VCaP (cell line): Measurements from ENCODE around the gene DGKI.

Source experiments
- H3K27ac ChIP-seq: fragments of 450-650 bp; 2 replicates; pipeline ENCODE4 v1.5.1; 2017
- TF ChIP-seq, protein P1 (sequence below): fragments of 450-650 bp; conservative IDR thresholded peaks from 2 replicates; pipeline ENCODE4 v1.5.1; 2017; ENCODE audit warnings: mild to moderate bottlenecking, moderate library complexity

DGKI gene

DNA sequence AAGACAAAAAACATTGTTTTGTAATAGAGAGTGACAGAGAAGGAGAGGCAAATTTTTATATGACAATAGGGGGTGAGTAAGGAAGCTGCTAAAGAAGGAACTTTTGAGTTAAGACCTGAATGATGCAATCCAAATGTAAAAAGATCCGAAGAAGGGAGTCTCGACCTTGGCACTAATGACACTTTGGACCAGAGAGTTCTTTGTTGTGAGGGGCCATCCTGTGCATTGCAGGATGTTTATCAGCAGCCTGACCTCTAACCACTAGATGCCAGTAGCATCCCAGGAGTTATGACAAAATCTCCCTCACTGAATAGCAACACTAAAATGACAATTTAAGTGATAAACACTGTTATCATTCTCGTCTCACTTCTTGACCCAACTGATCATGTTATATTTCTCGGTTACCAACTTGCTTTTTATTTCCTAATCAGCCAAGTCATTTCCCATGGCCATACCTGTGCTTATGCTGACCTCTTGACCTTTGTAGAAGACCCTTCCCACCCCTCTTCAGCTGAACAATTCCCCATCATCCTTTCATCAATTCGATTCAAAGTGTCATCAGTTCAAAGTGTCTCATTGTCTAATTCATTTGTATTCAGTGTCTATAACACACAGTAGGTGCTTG lies 30.0 kb downstream of the DGKI start:
- TF ChIP-seq, protein P1, sequence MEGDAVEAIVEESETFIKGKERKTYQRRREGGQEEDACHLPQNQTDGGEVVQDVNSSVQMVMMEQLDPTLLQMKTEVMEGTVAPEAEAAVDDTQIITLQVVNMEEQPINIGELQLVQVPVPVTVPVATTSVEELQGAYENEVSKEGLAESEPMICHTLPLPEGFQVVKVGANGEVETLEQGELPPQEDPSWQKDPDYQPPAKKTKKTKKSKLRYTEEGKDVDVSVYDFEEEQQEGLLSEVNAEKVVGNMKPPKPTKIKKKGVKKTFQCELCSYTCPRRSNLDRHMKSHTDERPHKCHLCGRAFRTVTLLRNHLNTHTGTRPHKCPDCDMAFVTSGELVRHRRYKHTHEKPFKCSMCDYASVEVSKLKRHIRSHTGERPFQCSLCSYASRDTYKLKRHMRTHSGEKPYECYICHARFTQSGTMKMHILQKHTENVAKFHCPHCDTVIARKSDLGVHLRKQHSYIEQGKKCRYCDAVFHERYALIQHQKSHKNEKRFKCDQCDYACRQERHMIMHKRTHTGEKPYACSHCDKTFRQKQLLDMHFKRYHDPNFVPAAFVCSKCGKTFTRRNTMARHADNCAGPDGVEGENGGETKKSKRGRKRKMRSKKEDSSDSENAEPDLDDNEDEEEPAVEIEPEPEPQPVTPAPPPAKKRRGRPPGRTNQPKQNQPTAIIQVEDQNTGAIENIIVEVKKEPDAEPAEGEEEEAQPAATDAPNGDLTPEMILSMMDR, result peak; percentile 49
- no peak overlapping the region for H3K27ac ChIP-seq

DNA sequence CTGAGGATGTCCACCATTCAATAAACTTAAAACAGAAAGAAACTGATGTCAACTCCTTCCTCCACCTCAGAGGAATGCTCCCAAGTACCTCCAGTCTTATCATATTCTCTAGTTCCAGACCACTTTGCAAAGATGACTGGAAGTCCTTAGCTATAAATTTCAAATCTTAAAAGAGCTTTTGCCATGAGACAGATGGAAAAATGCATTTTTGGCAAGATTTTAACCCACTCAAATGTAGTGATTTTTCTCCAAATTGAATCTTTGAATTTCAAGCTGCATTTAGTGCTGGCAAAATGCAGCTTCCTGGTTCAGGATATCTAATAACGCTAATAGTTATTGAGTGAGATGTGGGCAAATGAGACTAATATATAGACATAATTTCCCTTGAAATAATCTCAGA lies 33.2 kb downstream of the DGKI start:
- H3K27ac ChIP-seq, result no peak overlapping the region
- TF ChIP-seq, protein P1, result no peak

DNA sequence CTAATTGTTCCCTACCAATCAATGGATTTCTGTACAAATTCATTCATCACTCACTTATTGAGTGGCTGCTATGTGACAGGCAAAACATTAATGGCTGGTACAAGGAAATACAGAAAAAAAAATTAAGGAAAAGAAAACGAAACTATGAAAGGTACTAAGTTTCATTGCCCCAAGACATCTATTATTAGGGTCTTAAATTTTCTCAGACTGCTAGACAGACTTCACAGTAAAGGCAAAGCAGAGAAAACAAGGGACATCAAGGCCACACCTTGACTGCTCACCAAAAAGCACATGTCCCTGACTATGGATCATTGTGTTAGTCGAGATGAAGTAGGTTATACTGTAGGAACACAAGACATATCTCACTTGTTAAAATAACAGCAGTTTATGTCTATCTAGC lies 36.5 kb downstream of the DGKI start:
- no peak overlapping the region for H3K27ac ChIP-seq
- TF ChIP-seq, protein P1, result no peak

DNA sequence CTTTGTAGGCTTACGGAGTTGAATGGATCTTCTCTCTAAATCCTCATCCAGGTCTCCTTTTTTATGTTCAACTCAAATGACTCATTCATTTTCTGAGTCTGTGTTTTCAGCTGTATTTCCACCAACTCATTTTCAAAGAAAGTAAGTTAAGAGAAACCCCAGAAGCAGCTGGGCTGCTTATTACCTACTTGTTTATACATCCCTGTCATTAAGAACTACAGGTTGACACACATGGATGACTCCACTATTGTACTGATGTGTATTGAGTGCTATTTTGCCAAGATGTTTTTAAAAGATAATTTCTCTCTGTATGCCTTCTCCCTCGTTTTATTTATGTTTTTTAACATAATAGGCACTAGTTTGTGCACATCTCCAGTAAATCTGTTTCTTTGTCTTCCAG lies 41.9 kb downstream of the DGKI start:
- TF ChIP-seq, protein P1, result no peak
- H3K27ac ChIP-seq, result no peak overlapping the region

DNA sequence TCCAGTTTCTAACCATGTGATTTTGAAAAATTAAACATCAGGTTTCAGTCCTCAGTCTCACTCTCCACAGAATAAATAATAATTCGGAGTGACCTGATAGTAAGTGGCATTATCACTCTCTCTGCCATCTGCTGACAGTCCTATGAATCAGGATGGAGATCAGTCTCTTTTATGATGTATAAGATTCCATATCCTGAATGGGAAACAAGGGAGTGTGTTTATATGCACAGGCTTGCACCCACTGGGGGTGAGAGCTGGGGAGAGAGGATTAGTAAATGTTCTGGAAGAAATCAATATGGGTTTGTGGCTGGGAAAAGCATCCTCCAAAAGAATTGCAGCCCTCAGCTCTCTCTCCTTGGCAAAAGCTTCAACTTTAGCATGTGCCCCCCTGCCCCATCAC lies 45.3 kb downstream of the DGKI start:
- TF ChIP-seq, protein P1, result no peak
- H3K27ac ChIP-seq, result no peak overlapping the region

DNA sequence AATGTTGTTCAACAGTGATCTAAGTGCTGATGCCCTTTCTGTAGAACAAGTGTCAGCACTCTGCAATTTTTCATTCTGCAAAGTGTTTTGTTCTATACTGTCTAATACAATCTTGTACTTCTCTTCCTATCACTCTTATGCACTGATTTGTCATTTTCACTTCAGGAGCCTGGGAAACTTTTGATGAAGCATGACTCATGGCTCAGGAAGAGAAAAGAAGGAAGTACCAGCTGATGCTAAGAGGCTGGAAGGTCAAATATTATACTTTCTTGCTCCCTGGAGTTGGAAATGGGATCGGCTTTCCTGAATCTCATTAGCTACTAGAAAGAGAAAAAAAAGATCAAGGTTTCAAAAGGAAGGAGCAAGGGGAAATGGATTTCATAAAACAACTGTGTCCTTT lies 45.8 kb downstream of the DGKI start:
- TF ChIP-seq, protein P1, result no peak
- no peak overlapping the region for H3K27ac ChIP-seq

DNA sequence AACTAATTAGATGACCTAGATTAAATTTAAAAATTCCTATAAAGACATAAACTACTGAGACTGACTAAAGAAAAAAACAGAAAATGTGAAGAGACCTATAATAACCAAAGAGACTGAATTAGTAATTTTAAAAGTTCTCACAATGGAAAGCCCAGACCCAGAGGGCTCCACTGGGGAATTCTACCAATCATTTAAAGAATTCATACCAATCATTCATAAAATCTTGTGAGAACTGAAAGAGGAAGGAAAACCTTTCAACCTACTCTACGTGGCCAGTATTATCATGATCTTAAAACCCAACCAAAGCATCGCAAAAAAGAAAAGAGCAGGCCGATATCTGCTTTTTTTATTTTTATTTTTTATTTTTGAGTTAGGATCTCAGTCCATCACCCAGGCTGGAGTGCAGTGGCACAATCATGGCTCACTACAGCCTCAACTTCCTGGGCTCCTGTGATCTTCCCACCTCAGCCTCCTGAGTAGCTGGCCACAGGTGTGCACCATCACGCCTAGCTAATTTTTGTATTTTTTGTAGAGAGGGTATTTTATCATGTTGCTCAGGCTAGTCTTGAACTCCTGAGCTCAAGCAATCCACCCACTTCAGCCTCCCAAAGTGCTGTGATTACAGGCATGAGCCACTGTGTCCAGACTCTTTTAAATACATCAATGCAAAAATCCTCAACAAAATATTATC lies 48.6 kb downstream of the DGKI start:
- no peak overlapping the region for H3K27ac ChIP-seq
- TF ChIP-seq, protein P1, result no peak
